K562 (cell line): ENCODE measurements around the gene RNF223. TPM values are rescaled to one million over a fixed set of nuclear protein-coding genes. Genes with fewer than 3 reads are reported as not detected.

Experiments used
- CBX8 ChIP-seq: fragments of 200-600 bp; sonication (generic); IDR thresholded peaks from 2 replicates; pipeline ENCODE4 v1.6.1; 2012; ENCODE audit warnings: borderline replicate concordance, mixed run types, low read depth, mild to moderate bottlenecking, moderate library complexity, mixed read lengths, low read length, control low read depth, inconsistent platforms; ENCODE audit not compliant: poor library complexity, severe bottlenecking; ENCODE audit errors: extremely low read depth
- CGGBP1 ChIP-seq: fragments of 250-450 bp; sonication (Bioruptor Pico); IDR thresholded peaks from 2 replicates; pipeline ENCODE4 v1.9.0; 2021; ENCODE audit warnings: mild to moderate bottlenecking
- EGR1 ChIP-seq: fragments of 450-650 bp; conservative IDR thresholded peaks from 2 replicates; pipeline ENCODE4 v1.6.1; 2017; ENCODE audit warnings: mild to moderate bottlenecking
- EP300 ChIP-seq: IDR thresholded peaks from 2 replicates; pipeline ENCODE4 v1.6.1; 2012; ENCODE audit warnings: low read length, improper control_type of control experiment
- GTF3C2 ChIP-seq: IDR thresholded peaks from 3 replicates; pipeline ENCODE4 v1.6.1; 2011; ENCODE audit warnings: borderline replicate concordance, mild to moderate bottlenecking, moderate library complexity; ENCODE audit not compliant: insufficient read length; ENCODE audit errors: extremely low read depth
- NFE2 ChIP-seq: IDR thresholded peaks from 2 replicates; pipeline ENCODE4 v1.6.1; 2014; ENCODE audit warnings: antibody characterized with exemption, low read depth
- POLR2AphosphoS2 ChIP-seq: IDR thresholded peaks from 2 replicates; pipeline ENCODE4 v1.6.1; 2012; ENCODE audit warnings: low read length, improper control_type of control experiment
- POLR2G ChIP-seq: fragments of 200-400 bp; formaldehyde crosslinking; IDR thresholded peaks from 2 replicates; pipeline ENCODE4 v1.6.1; 2017; ENCODE audit warnings: low read depth, mild to moderate bottlenecking, antibody characterized with exemption, low read length, moderate library complexity
- RBFOX2 ChIP-seq: fragments of 200-400 bp; formaldehyde crosslinking; IDR thresholded peaks from 2 replicates; pipeline ENCODE4 v1.6.1; 2017; ENCODE audit warnings: low read depth, mild to moderate bottlenecking, low read length, moderate library complexity
- SP1 ChIP-seq: sonication (generic); formaldehyde crosslinking; IDR thresholded peaks from 2 replicates; pipeline ENCODE4 v1.8.1; 2022; ENCODE audit warnings: mild to moderate bottlenecking, missing genetic modification reagents
- TSC22D4 ChIP-seq: fragments of 450-650 bp; IDR thresholded peaks from 2 replicates; pipeline ENCODE4 v1.6.1; 2016; ENCODE audit warnings: missing genetic modification characterization, missing biosample characterization, control low read depth
- ZNF133 ChIP-seq: fragments of 250-450 bp; sonication (Bioruptor Pico); IDR thresholded peaks from 2 replicates; pipeline ENCODE4 v1.4.0; 2020; ENCODE audit warnings: mild to moderate bottlenecking
- ZNF165 ChIP-seq: fragments of 250-450 bp; sonication (Bioruptor Pico); IDR thresholded peaks from 2 replicates; pipeline ENCODE4 v1.4.0; 2020; ENCODE audit warnings: borderline replicate concordance
- ZNF23 ChIP-seq: fragments of 250-450 bp; sonication (Bioruptor Pico); IDR thresholded peaks from 2 replicates; pipeline ENCODE4 v1.4.0; 2020; ENCODE audit warnings: mild to moderate bottlenecking
- polyA plus RNA-seq, 8 experiments: library from polyadenylated mRNA; depleted of rRNA in 4 of 8; stranded (reverse) in 5 of 8; unstranded in 3 of 8; fragments of >200 nt; fragmentation: Nextera tagmentation in 2 of 8; fragmentation: Illumina TruSeq in 1 of 8; extraction: Ambion mirVana in 2 of 8; extraction: Trizol in 1 of 8; gene quantifications; 2 replicates each; pipeline versions ENCODE4 v1.2.1 to v1.2.3, GENCODE V29; 2011 to 2014; ENCODE audit warnings: inconsistent platforms in 1 of 8, missing spikeins in 1 of 8
- total RNA-seq, 7 experiments: library from RNA; depleted of rRNA in 6 of 7; stranded (reverse); fragments of >200 nt in 6 of 7; fragmentation: Illumina TruSeq in 2 of 7; extraction: Trizol in 2 of 7; gene quantifications; 2 replicates each; pipeline versions ENCODE4 v1.2.1 to v1.2.3, GENCODE V29; 2011 to 2021; ENCODE audit warnings: low replicate concordance in 1 of 7
- TF ChIP-seq, protein P1 (sequence below), 2 experiments: fragments of 450-650 bp; IDR thresholded peaks; 2 replicates each; pipeline ENCODE4 v1.6.1; 2016
- TF ChIP-seq, protein P2 (sequence below): fragments of 250-450 bp; sonication (Bioruptor Pico); IDR thresholded peaks from 2 replicates; pipeline ENCODE4 v1.5.0; 2021; ENCODE audit warnings: mild to moderate bottlenecking, moderate library complexity
- TF ChIP-seq, protein P3 (sequence below), 2 experiments: IDR thresholded peaks; 2 replicates each; pipeline ENCODE4 v1.6.1; 2011; ENCODE audit warnings: borderline replicate concordance in 1 of 2, control low read depth in 1 of 2, low read depth in 1 of 2, low read length in 1 of 2, mild to moderate bottlenecking in 1 of 2, mixed read lengths in 1 of 2, moderate library complexity in 1 of 2; ENCODE audit not compliant: insufficient read depth in 1 of 2, insufficient read length in 1 of 2, poor library complexity in 1 of 2, severe bottlenecking in 1 of 2; ENCODE audit errors: extremely low read depth in 1 of 2

RNF223 gene
- total and polyA plus RNA-seq, 9 of the 15 experiments (the other 6 are each of a cell fraction or from before 2014, with no cell fraction given), result 0.04 to 0.32 TPM; not detected in 7

DNA sequence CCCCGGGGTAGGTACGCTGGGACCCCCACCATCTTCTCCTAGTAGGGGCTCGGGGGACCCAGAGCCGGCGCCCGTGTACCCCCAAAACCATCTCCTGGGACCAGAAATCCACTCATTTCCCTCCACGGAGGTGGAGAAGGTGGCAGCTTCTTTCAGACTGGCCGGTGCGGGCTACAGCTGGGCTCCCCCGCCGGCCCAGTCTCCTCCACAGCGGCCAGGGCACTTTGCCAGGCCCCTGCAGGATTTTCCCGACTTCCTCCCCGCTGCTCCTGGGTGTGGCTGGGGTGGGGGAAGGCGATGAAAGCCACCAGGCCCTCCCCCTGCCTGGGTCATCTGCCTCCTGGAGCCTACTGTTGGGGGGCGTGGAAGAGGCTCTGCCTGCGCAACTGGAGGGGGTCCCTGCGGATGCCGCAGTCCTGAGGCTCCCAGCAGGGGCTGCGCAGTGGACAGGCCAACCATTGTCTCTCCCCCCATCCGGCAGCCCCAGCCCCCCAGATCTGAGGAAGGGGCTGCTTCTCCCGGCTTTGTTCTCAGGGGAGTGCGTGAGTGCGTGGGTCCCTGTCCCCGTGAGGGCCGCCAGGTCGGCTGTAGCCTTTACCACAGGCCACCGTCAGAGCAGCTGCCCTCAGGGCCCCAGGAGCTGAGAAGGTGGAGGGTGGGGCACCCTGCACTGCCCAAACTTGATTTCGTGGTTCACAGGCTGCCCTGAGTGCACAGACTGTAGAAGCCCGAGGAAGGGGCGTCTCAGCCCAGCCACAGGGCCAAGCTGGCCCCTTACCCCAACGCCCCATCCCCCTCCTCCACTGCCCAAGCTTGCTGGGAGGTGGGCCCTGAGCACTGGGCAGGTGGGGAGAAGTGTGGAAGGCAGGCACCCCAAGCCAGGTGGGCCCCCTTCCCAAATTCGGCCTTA, 52.8 kb downstream of the RNF223 start (continued):
- TF ChIP-seq EGR1 (peak; percentile 14; the same call in 1 of the 2 replicates), POLR2G (peak; percentile 60), EP300 (peak; percentile 30), NFE2 (no peak), TSC22D4 (tag) (no peak), ZNF133 (no peak), GTF3C2 (no peak), CBX8 (no peak), ZNF165 (no peak), POLR2AphosphoS2 (no peak), ZNF23 (CRISPR knock-in tag) (no peak), RBFOX2 (peak; percentile 53), CGGBP1 (CRISPR knock-in tag) (no peak), SP1 (no peak)
- TF ChIP-seq, protein P1, sequence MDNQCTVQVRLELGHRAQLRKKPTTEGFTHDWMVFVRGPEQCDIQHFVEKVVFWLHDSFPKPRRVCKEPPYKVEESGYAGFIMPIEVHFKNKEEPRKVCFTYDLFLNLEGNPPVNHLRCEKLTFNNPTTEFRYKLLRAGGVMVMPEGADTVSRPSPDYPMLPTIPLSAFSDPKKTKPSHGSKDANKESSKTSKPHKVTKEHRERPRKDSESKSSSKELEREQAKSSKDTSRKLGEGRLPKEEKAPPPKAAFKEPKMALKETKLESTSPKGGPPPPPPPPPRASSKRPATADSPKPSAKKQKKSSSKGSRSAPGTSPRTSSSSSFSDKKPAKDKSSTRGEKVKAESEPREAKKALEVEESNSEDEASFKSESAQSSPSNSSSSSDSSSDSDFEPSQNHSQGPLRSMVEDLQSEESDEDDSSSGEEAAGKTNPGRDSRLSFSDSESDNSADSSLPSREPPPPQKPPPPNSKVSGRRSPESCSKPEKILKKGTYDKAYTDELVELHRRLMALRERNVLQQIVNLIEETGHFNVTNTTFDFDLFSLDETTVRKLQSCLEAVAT (IDR thresholded peaks at IDR 0.05), result no peak
- TF ChIP-seq, protein P2, sequence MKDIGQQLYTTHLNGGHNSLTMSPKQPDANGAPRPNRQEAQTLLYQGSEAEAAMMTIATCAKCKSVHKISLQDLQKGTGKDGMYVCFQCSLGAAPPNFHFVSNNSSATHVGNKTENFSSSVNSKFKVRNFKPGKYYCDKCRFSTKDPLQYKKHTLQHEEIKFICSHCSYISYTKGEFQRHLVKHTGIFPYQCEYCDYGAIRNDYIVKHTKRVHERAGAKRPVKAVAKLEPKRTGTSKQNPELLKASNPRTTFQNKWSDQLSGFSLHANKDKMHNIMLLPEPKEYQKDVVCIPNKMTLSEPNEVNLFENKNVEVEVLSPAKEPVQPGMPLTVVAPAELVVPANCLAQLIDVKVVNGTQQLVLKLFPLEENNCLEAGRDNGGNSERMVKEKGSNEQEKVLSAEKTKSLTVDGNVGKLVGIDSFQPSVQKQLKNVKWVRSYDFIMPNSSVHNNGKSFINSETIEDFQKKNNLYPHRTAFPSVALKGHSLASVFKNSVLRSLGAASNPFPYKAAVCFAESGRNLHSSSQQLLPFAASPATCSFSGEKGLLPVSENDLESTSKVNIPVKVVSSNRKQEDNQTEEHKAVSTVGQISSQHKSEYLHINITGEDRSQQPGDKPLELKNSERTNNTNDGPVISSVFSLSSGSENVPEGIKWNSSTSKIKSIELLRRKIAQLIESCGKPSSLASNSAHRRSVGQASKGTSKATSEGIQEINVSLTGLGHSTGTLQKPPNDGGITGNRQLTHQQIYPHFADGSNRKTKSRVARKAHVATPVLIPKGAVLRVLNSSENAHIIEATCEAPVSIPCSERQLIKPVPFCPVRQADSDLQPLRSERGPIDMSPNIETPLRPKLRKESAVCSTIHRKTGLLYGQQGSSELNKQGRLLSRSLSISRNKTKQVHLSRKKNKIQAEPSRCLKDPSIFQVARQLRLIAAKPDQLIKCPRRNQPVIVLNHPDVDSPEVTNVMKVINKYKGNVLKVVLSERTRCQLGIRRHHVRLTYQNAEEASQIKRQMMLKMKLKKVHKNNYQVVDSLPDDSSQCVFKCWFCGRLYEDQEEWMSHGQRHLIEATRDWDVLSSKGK (CRISPR knock-in tag), result no peak
- TF ChIP-seq, protein P3, sequence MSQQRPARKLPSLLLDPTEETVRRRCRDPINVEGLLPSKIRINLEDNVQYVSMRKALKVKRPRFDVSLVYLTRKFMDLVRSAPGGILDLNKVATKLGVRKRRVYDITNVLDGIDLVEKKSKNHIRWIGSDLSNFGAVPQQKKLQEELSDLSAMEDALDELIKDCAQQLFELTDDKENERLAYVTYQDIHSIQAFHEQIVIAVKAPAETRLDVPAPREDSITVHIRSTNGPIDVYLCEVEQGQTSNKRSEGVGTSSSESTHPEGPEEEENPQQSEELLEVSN (IDR thresholded peaks at IDR 0.05; ENCODE audit: borderline replicate concordance in 1 of 2, extremely low read depth in 1 of 2, insufficient read depth in 1 of 2, insufficient read length in 1 of 2, low read depth in 1 of 2, low read length in 1 of 2, poor library complexity in 1 of 2, severe bottlenecking in 1 of 2), result no peak
